Renal cortical epithelial cell (primary cell): Measurements from ENCODE around the gene SSBP4. TPM values are rescaled to one million over a fixed set of nuclear protein-coding genes. Genes with fewer than 3 reads are reported as not detected.

Source experiments
- DNase-seq: peaks from one replicate; pipeline ENCODE4 v3.0.0-alpha.2; 2011; ENCODE audit warnings: low read depth
- total RNA-seq: library from RNA; depleted of rRNA; stranded (reverse); fragments of >200 nt; gene quantifications from 2 replicates; pipeline ENCODE4 v1.2.3, GENCODE V29; 2014

The SSBP4 gene
- 40.5 and 49.3 TPM in 2 replicates for total RNA-seq

- DNase-seq, result no peak
Measured at GRCh38 chr19:18419195-18419698, at the start of gene SSBP4. Gene SSBP4, plus strand, starts transcription at chr19:18419398. Its CDS starts 251 bp downstream, at chr19:18419649.

GRCh38 chr19:18373407-18373891 is 45.7 kb upstream of the SSBP4 start:
- no peak for DNase-seq

- DNase-seq, result peak; percentile 97
Measured at GRCh38 chr19:18373892-18374629, 45.1 kb upstream of the SSBP4 start.

- DNase-seq, result no peak
Measured at GRCh38 chr19:18377026-18377425, 42.2 kb upstream of the SSBP4 start.

GRCh38 chr19:18379803-18380747 is 39.1 kb upstream of the SSBP4 start:
- peak; percentile 70 for DNase-seq

GRCh38 chr19:18380843-18381242 is 38.4 kb upstream of the SSBP4 start:
- no peak for DNase-seq

- peak; percentile 61 for DNase-seq
Measured at GRCh38 chr19:18383622-18384021, 35.6 kb upstream of the SSBP4 start.

GRCh38 chr19:18384775-18385174 is 34.4 kb upstream of the SSBP4 start:
- DNase-seq, result no peak

GRCh38 chr19:18385359-18385674 is 33.9 kb upstream of the SSBP4 start:
- no peak for DNase-seq

- peak; percentile 90 for DNase-seq
Measured at GRCh38 chr19:18385675-18386542, 33.3 kb upstream of the SSBP4 start, which contains the start of gene GDF15. Gene GDF15, plus strand, starts transcription at chr19:18386158. Its CDS starts 32 bp downstream, at chr19:18386190.

- peak; percentile 53 for DNase-seq
Measured at GRCh38 chr19:18386543-18387271, 32.5 kb upstream of the SSBP4 start.

- no peak for DNase-seq
Measured at GRCh38 chr19:18388100-18388959, 30.9 kb upstream of the SSBP4 start.

GRCh38 chr19:18388960-18389725 is 30.1 kb upstream of the SSBP4 start:
- no peak for DNase-seq

GRCh38 chr19:18389726-18390064 is 29.5 kb upstream of the SSBP4 start:
- DNase-seq, result no peak

GRCh38 chr19:18390065-18390907 is 28.9 kb upstream of the SSBP4 start:
- DNase-seq, result peak; percentile 75

- DNase-seq, result no peak
Measured at GRCh38 chr19:18391509-18392075, 27.6 kb upstream of the SSBP4 start.

GRCh38 chr19:18392417-18392816 is 26.8 kb upstream of the SSBP4 start:
- no peak for DNase-seq

- no peak for DNase-seq
Measured at GRCh38 chr19:18392926-18393325, 26.3 kb upstream of the SSBP4 start.
